Stimulated activated CD4-positive, alpha-beta T cell treated with anti-CD3 and anti-CD28 coated beads, Interleukin-12 subunit alpha, Interleukin-12 subunit beta, amount 100 ng/mL, for 48 hours (primary cell): ENCODE results near the gene KRT86.
"Not testable (repeated sequence)": the region's sequence is repeated elsewhere in the genome, so short reads cannot be mapped to it uniquely, and the experiment has no call there.

Experiments used
- DNase-seq, 3 donors: peaks; one replicate each; pipeline ENCODE4 v3.0.0-alpha.2; 2020; ENCODE audit warnings: low read depth in 2 of 3, low spot score in 1 of 3

The KRT86 gene

DNA sequence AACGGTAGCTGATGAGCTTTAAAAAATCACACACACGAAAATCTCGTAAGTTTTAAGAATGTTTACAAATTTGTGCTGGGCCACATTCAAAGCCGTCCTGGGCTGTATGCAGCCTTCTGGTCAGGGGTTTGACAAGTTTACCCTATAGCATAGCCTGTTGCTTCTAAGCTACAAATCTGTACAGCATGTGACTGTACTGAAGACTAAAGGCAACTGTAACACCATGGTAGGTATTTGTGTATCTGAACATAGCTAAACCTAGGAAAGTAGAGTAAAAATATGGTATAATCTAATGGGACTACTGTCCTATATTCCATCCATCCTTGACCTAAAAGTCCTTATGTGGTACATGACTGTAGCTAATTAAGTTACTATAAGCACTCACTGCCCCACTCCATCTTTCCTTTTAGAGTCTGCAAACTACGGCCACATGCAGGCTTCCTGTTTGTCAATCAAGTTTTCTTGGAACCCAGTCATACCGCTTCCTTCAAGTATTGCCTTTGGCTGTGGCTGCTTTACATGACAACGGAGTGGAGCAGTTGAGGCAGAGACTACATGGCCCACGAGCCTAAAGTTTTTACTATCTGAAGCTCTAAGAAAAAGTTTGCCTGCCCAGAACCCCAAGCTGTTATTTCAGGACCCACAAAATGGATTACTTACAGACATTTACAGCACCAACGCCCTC, 22.9 kb upstream of the KRT86 start:
- DNase-seq = no peak

DNA sequence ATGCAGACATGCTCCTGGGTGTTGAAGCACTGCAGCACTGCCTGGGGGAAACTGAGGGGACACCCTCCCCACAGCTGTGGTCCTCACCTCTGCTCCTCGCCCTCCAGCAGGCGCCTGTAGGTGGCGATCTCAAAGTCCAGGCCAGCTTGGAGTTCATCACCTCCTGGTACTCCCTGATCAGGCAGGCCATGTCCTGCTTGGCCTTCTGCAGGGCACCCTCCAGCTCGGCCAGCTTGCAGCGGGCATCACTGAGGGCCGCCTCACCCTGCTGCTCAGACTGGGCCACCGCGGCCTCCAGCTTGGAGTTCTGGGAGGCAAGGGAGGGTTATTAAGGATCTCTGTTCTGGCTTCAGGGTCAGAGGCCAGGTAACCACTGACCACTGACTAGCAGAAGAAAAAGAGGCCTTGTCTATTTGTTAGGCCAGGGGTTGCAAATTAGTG, 22.2 kb upstream of the KRT86 start:
- not testable (repeated sequence) for DNase-seq

DNA sequence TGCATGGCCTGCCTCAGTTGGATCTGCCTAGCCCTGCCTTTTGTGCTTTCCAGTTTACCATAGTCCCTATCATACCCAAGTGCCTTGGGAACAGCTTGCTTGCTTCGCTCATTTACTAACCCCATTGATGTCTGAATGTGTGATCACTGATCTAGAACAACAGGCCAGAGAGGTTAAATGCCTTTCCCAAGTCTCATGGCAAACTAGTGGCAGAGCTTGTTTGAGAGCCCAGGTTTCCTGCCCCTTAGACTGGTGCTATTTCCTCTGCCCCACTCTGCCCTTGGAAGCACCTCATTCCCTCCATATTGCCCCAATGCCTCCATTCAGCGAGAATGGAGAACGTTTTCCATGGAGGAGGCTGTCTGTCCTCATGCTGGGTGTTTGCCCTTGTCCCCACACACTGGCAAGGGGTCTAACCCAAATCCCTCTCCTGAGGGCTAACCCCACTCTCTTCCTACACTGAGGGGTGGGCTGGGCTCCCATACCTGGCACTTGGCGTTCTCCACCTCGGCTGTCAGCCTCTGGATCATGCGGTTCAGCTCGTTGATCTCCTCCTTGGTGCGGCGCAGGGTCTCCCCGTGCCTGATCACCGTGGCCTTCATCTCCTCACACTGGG, 21.6 kb upstream of the KRT86 start:
- DNase-seq = no peak

DNA sequence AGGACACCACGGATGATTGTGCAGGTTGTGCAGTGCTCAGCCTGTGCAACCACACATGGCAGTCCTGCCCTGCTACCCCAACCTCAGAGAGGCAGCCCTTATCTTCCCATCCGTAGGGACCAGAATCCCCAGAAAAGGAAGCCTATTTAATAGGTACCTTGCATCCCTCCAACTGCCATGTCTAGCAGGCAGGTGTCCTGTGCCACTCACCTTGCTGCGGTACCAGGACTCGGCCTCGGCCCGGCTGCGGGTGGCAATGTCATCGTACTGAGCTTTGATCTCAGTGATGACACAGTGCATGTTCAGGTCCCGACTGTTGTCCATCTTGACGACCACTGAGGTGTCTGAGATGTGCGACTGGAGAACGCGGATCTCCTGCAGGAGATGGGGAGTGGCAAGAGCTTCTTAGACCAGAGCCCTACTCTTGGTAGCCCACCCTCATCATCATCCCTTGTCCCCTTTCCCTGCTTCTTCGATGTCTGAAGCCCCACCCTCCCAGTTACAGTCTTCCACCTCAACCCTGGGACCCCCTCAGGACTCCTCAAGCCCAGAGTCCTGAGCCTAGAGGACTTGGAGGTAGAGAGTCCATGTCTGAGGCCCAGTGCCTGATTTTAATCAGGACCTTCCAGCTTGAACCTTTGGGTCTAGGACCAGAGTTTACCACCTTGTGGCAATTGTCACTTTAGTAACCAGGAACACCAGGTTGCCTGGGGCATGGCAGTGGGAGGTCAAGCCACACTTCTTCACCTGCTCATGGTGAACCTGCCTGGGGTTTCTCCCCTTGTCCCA, 20.9 kb upstream of the KRT86 start:
- no peak for DNase-seq

DNA sequence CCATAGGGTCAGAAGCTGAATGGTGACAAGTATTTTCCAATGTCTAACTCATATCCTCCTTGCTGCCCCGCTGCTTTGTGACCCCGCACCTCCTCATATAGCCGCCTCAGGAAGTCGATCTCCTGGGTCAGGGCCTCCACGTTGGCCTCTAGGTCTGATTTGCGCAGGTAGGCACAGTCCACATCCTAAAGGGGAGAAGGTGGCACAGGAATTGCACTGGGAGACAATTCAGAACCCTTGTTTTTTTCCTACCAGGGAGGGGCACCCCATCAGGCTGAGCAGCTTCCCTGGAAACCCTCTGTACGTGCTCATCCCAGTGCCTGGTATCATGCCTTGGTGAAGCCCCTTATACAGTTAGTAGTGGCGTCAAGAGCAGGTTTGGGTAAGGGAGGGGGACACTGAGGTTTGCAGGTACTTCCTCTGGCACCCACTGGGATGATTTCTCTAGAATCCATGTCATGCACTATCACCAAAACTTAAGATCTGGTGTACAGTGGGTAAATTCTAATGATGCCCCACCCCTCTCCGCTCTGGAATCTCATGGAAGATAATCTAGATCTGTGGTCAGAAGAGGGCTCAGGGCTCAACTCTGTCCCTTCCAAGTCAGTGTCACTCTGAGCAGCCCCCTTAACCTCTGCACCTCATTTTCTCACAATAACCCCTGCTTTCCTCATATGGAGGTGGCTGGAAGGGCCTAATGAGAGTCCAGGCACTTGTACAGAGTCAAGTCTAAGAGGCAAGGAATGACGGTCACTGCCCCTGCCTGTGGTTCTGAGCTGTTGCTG, 20.1 kb upstream of the KRT86 start:
- DNase-seq = no peak

DNA sequence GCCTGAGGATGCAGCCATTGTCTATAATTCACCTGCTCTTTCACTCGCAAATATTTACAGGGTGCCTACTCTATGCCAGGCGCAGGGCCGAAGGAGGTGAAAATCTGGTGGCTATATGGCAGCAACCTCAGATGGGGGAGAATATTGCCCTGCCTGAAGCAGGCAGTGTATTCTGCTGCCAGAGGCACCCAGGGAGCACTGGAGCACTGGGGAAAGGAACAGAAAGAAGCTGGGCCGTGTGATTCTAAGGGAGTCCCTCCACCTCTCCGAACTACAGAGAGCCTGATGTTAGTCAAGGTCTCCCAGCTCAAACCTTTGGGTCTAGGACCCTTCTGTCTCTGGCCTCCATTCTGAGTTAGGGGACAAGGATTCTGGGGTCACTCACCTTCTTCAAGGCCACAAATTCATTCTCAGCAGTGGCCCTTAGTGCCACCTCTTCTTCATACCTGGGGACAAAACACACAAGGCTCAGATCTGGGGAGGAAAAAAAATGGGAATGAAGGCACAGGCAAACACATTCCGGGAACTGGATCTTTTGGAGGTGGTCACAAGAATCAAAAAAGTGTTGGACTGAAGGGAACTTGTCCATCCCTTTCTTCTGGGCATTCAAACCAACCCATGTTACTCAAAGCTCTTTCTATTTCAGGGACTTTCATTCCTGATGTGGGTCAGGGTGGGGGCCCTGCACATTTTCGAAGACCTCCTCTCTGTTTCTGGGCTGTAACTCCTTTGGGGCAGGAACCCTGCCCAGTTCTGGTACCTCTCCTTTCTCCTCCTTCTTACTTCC, 19.3 kb upstream of the KRT86 start:
- no peak for DNase-seq

DNA sequence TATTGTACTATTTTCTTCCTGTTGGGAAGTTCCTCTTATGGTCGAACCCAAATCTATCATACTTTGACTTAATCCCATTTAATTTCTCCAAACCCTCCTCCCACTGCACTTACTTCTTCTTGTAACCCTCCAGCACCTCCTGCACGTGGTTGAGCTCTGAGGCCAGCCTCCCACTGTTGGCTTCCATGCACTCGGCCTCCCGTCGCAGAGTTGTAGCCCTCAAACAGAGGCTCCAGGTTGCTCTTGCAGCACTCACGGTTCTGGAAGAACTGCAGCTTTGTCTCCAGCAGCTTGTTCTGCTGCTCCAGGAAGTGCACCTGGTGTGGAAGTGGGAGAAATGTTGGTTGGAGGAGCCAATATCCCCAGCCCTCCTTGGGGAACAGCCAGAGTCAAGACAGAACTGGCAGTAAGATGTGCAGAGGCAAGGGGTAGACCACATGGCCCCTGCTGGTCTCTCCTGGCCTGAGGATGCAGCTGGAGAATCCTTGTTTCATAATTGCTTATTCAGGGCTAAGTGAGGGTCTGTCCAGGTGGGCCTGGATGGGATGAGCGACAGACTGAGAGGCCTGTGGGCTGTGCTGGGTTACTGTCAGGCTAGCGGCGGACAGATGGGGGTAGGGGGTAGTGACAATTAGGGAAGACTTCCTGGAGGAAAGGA, 18.4 kb upstream of the KRT86 start:
- no peak for DNase-seq

DNA sequence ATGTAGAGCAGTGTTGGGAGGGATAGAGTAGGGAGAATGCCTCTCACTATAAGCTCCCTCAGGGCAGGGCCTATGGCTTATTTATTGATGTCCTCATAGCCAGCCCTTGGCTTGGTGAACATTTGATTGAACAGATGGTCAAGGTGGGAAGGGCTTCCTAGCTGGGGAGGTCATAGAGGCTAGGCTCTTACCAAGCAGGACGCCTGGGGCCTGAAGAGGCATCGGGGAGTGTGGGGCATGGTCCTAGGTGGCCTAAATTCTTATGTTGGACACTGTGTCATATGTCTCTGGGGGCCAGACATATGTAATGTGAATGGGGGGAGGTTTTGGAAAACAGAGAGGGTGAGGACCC, 17.9 kb upstream of the KRT86 start:
- DNase-seq = no peak

DNA sequence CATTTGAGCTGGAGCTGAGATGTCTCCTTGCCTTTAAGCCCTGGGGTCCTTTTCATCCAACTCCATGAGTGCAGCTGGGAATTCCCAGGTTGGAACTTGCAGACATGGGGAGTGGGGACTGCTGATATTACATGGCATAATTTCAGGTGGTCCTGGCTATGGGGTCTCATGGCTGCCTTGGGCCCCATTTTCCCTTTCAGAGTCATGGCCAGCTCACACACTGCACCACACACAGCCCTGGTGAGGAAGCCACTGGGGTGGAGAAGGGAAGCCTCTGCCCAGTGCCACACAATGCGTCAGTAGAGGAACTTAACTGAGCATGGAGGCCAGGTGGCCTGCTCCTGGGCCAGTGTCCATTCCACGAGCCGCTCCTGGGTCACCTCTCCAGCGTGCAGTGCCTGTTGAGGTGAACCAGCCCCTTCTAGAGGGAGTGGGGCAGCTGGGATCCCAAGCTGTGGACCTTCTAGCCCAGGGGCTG, 17.3 kb upstream of the KRT86 start:
- DNase-seq = no peak

DNA sequence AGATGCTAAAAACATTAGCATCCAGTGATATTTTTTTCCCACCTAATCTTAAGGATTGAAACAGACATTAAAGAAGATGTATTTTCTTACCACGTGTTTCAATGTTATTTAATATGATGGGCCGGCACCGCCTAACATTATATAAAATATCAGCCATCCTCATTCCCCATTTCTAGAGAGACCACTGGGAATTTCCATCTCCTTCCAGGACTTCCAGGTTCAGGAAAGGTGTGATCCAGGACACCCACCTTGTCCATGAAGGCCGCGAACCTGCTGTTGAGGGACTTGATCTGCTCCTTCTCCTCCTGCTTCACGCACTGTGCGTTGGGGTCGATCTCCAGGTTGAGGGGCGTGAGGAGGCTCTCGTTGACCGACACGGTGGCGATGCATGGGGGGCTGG, 16.5 kb upstream of the KRT86 start:
- not testable (repeated sequence) for DNase-seq

DNA sequence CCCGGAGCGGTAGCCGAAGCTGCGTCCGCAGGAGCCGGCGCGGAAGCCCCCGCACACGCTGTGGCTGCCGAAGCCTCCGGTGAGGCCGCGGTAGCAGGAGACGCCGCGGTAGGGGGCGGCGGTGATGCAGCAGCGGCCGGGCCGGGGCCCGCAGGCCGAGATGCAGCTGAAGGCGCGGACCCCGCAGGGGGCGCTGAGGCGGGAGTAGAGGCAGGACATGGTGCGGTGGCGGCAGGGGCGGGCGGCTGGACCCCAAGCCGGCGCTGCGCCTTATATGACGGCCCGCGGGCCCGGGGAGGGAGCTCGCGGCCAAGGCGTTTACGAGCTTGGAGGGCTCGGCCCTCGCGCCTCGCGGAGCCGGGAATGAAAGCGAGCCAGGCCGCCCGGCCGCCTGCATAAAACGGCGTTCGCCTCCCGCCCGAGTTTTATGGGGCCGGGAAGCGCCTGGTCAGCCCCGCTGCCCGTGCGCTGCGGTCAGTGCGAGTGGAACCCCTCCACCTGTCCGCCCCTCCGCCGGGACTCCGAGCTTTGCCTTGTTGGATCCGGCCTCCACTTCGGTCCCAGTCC, 16.0 kb upstream of the KRT86 start:
- DNase-seq = no peak

DNA sequence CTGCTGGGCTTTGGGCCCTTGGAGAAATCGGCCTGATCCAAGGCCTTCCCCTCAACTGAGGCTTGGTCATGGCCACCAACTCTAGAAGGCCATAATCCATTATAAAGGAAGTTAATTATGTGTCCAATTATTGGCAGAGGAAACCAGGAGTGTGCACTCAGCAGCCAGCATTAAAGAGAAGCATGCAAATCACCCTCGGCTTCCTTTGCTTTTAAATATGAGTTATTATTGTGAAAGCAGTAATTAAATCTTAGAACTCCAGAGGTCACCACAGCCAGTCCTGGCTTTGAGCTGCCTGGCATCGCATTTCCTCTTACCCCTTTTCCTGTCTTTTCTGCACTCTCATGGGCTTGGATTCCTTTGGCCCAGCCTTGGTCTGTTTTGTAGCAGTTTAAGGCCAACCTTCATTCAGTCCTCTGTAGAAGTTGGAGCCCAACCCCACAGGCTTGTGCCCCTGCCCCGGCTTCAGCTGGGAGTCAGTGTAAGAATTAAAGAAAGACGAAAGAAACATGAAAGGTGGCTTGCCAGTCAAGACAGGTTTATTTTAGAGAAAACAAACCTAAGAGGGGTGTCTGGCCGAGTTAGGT, 14.7 kb upstream of the KRT86 start:
- no peak for DNase-seq

DNA sequence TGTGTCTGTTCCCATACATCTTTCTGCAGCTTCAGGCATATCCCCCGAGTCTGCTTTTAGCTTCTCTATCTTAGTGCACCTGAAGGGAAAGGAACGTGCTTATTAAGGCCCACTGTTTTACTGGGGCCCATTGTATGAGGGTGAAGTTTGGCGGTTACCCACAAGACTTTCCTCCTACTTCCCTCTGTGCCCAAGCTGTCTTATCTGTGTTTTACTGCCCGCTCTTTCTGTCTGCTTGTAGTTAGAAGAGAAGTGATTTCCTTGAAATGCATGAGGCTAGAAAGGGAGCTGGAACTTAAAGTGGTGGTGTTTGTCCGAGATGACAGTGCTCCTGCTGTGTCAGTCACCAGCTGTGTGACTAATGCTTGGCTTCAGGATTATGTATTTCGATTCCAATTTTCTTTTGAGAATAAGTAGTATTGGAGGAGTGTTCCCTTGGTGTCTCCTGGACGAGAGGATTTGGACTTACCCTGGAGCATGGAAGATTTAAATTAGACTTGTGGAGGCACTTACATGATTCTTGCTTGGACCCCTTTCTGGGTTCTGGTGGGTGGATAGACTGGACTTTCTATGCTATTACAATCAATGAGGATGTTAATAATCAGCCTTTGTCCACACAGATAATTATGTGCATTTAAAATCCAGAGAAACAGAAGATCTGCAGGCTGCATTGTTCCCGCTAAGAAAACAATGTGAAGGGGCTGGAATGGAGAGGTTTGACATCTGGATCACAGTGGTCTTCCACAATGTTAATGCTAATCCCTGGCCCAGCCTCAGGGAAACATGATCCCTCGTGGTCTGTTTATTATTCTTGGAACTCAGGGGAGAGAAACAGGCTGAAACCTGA, 13.9 kb upstream of the KRT86 start:
- no peak for DNase-seq

DNA sequence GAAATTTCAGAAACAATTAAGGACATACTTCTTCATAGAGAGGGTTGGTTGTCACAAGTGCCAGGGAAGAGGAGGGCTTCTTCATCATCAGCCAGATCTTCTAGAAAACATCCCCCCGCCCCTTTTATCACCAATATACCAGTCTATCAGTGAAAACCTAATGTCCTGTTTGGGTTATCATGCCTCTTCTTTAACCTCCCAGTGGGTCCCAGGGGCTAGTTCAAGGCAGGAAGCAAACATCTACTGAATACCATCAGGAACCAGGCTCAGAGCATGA, 13.3 kb upstream of the KRT86 start:
- DNase-seq = no peak

DNA sequence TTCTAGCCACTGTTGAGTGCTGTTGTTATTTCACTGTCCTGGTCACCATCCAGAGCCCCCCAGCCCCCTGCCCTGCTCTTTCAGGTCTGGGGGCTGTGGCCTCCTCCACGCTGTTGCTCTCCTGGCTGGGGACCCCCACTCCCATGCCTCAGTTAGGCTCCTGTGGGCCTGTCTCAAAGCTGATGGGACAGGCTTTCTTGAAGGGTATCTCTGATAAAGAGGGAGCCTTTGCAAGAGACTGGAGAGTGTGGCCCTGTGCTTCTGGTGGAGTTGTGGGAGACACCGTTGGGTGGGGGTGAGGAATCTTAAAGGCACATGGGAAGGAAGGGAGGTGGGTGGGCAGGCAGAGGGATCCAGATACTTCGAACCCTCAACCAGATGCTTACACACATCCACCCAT, 12.2 kb upstream of the KRT86 start:
- no peak for DNase-seq

DNA sequence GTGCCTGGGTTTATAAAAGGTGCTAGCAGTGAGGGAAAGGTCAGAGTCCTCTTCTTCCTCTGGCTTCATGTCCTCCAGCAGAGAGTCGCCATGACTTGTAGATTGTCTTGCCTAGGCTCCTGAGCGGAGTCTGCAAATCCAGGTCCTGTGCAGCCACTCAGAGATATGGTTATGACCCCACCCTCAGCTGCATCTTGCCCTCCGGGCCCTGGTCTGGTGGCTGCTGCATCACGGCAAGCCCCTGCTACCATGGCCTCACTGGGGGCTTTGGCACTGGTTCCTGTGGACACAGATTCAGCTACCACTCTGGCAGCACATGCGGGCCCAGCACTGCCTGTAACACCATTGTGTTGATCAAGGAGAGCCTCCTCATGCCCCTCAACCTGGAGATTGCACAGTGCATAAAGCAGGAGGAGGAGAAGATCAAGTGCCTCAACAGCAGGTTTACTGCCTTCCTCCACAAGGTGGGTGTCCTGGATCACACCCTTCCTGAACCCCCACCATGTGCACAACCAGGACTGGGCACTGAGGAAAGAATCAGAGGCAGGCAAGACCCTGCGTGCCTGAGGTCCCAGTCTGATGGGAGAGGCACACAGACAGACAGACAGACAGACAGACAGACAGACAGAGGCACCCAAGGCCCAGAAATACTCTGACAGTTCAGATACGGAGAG, 10.5 kb upstream of the KRT86 start:
- DNase-seq = no peak

DNA sequence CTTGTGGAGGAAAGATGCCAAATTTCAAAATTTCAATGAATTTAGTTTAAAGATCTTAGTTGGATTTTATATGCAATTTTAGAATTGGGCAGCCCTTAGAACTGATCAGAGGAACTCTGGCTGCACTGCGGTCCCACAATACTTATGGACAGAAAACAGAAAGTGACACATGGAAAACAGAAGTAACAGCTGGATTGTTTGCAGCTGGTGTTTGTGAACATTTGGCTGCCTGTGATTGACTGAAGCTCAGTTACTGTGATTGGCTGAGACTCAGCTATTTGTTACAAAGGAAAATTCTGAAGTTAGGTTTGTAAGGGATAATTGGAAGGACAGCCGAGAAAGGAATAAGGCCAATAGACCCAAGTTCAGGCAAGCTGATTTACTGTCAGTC, 10.0 kb upstream of the KRT86 start:
- no peak for DNase-seq

DNA sequence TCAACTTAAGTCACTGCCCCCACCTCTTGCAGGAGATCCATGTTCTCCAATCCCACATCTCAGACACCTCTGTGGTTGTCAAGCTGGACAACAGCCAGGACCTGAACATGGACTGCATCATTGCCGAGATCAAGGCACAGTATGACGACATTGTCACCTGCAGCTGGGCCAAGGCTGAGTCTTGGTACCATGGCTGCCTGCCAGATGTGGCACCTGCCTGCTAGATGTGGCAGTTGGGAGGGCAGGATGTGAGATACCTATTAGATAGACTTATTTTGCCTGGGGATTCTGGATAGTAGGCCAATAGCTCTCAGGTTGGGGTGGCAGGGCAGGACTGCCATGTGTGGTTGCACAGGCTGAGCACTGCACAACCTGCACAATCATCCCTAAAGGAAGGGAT, 7.9 kb upstream of the KRT86 start:
- DNase-seq = no peak
